ENCODE results near the gene EYA3.

Gene EYA3

DNA sequence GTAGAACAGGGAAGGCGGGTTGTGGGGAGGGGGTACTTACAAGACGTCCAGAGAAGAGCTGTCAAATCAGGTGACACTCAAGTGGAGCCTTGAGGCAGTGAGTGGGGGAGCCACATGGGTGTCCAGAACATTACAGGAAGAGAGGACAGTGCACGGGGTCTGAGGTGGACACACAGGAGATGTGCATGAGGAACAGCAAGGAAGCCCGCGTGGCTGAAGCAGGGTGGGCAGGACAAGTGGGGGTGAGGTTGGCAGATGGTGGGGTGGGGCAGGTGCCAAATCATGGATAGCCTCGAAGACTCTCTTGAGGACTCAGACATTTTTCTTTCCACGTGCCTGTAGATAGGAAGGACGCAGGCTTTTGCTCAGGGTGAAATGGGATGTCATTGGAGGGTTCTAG is 152.7 kb downstream of the EYA3 start:
- ATAC-seq, result no peak
- TF ChIP-seq SNAI2 (CRISPR knock-in tag; IDR thresholded peaks at IDR 0.05) (no peak), ZNF70 (CRISPR knock-in tag; IDR thresholded peaks at IDR 0.05) (no peak), ZFP3 (CRISPR knock-in tag; IDR thresholded peaks at IDR 0.05) (no peak)
- TF ChIP-seq, protein P1, sequence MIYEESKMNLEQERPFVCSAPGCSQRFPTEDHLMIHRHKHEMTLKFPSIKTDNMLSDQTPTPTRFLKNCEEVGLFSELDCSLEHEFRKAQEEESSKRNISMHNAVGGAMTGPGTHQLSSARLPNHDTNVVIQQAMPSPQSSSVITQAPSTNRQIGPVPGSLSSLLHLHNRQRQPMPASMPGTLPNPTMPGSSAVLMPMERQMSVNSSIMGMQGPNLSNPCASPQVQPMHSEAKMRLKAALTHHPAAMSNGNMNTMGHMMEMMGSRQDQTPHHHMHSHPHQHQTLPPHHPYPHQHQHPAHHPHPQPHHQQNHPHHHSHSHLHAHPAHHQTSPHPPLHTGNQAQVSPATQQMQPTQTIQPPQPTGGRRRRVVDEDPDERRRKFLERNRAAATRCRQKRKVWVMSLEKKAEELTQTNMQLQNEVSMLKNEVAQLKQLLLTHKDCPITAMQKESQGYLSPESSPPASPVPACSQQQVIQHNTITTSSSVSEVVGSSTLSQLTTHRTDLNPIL (CRISPR knock-in tag; IDR thresholded peaks at IDR 0.05; ENCODE audit: low read depth), result no peak
- TF ChIP-seq, protein P2, sequence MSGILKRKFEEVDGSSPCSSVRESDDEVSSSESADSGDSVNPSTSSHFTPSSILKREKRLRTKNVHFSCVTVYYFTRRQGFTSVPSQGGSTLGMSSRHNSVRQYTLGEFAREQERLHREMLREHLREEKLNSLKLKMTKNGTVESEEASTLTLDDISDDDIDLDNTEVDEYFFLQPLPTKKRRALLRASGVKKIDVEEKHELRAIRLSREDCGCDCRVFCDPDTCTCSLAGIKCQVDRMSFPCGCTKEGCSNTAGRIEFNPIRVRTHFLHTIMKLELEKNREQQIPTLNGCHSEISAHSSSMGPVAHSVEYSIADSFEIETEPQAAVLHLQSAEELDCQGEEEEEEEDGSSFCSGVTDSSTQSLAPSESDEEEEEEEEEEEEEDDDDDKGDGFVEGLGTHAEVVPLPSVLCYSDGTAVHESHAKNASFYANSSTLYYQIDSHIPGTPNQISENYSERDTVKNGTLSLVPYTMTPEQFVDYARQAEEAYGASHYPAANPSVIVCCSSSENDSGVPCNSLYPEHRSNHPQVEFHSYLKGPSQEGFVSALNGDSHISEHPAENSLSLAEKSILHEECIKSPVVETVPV (CRISPR knock-in tag; IDR thresholded peaks at IDR 0.05), result no peak
- TF ChIP-seq, protein P3, sequence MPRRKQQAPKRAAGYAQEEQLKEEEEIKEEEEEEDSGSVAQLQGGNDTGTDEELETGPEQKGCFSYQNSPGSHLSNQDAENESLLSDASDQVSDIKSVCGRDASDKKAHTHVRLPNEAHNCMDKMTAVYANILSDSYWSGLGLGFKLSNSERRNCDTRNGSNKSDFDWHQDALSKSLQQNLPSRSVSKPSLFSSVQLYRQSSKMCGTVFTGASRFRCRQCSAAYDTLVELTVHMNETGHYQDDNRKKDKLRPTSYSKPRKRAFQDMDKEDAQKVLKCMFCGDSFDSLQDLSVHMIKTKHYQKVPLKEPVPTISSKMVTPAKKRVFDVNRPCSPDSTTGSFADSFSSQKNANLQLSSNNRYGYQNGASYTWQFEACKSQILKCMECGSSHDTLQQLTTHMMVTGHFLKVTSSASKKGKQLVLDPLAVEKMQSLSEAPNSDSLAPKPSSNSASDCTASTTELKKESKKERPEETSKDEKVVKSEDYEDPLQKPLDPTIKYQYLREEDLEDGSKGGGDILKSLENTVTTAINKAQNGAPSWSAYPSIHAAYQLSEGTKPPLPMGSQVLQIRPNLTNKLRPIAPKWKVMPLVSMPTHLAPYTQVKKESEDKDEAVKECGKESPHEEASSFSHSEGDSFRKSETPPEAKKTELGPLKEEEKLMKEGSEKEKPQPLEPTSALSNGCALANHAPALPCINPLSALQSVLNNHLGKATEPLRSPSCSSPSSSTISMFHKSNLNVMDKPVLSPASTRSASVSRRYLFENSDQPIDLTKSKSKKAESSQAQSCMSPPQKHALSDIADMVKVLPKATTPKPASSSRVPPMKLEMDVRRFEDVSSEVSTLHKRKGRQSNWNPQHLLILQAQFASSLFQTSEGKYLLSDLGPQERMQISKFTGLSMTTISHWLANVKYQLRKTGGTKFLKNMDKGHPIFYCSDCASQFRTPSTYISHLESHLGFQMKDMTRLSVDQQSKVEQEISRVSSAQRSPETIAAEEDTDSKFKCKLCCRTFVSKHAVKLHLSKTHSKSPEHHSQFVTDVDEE (CRISPR knock-in tag; IDR thresholded peaks at IDR 0.05), result no peak

GRCh38 chr1:27934818-27935549 is 153.4 kb downstream of the EYA3 start, which contains the start of gene SMPDL3B:
TSS of gene SMPDL3B (plus strand) at chr1:27935000. CDS start at chr1:27935184, 184 bp downstream.
- ATAC-seq, result peak; percentile 93
- TF ChIP-seq TCF4 (CRISPR knock-in tag; IDR thresholded peaks at IDR 0.05; ENCODE audit: borderline replicate concordance), result no peak
- no peak for TF ChIP-seq POU6F1 (CRISPR knock-in tag; IDR thresholded peaks at IDR 0.05; ENCODE audit: borderline replicate concordance, low read depth)

DNA sequence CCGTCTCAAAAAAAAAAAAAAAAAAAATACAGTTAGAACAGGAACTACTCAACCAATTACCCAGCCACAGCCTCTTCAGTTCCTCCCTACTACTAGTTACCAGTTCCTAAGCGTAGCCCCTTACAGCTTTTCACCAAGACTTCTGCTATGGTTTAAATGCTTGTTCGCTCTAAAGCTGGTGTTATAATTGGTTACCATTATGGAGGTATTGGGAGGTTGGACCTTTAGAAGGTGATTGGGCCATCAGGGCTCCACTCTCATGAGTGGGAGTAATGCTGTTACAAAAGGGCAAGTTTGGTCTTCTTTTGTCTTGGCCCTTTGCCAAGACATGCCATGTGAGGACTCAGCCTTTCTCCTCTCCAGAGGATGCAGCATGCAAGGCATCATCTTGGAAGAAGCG is 156.7 kb downstream of the EYA3 start:
- TF ChIP-seq CSDC2 (CRISPR knock-in tag; IDR thresholded peaks at IDR 0.05), result no peak
- no peak for TF ChIP-seq TCF4 (CRISPR knock-in tag; IDR thresholded peaks at IDR 0.05; ENCODE audit: borderline replicate concordance)
- no peak for ATAC-seq

- TF ChIP-seq, protein P3 (CRISPR knock-in tag; IDR thresholded peaks at IDR 0.05), result no peak
- TF ChIP-seq ZNF565 (CRISPR knock-in tag; conservative IDR thresholded peaks at IDR 0.05; ENCODE audit: low read depth) (no peak), ZC3H10 (CRISPR knock-in tag; IDR thresholded peaks at IDR 0.05) (no peak), TOX (CRISPR knock-in tag; IDR thresholded peaks at IDR 0.05; ENCODE audit: borderline replicate concordance) (no peak), SNAI2 (CRISPR knock-in tag; IDR thresholded peaks at IDR 0.05) (no peak), PATZ1 (CRISPR knock-in tag; IDR thresholded peaks at IDR 0.05; ENCODE audit: borderline replicate concordance) (no peak), CSDC2 (CRISPR knock-in tag; IDR thresholded peaks at IDR 0.05) (no peak), ESRRG (CRISPR knock-in tag; IDR thresholded peaks at IDR 0.05) (no peak), ISL1 (CRISPR knock-in tag; IDR thresholded peaks at IDR 0.05) (no peak), ZFP3 (CRISPR knock-in tag; IDR thresholded peaks at IDR 0.05) (no peak)
- TF ChIP-seq, protein P1 (CRISPR knock-in tag; IDR thresholded peaks at IDR 0.05; ENCODE audit: low read depth), result no peak
- ATAC-seq, result no peak
Observed at GRCh38 chr1:27931184-27931583, 157.2 kb downstream of the EYA3 start.

Measured in SK-N-SH treated with all-trans-retinoic acid at 6 μM for 48 hours (cell line).